Fibroblast of pulmonary artery (primary cell): ENCODE data around the gene EDNRB.
A peak's percentile ranks its signal among the peaks of the same experiment; 100 is the strongest.

Experiments
- DNase-seq: peaks from one replicate; pipeline ENCODE4 v3.0.0-alpha.2; 2010; ENCODE audit warnings: low read depth
- H3K4me3 ChIP-seq: replicated peaks from 2 replicates; pipeline ENCODE4 v1.5.1; 2011; ENCODE audit warnings: low read depth, mild to moderate bottlenecking, control low read depth, low read length, moderate library complexity
- CTCF ChIP-seq: IDR thresholded peaks from 2 replicates; pipeline ENCODE4 v1.5.1; 2011; ENCODE audit warnings: mild to moderate bottlenecking, control low read depth, low read length, inconsistent platforms; ENCODE audit errors: missing control alignments

The EDNRB gene

DNA sequence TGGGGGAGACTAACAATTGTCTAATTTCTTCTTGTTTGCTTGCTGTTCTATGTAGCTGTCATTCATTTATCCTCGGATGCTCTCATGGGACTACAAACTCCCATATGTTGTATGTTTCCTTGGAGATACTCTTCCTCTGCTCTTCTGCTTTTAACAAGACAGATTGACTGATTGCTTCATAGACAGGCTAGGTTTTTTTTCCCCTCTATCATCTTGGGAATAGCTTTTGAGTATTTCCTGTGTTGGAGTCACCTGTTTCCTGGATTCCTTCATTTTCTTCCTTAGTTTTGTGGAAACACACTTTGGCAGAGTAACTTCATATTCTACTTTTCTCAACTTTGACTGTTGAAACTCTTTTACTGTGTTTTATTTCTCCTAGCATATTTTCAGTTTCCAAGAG lies 27.6 kb downstream of the EDNRB start:
- DNase-seq: peak; percentile 24

DNA sequence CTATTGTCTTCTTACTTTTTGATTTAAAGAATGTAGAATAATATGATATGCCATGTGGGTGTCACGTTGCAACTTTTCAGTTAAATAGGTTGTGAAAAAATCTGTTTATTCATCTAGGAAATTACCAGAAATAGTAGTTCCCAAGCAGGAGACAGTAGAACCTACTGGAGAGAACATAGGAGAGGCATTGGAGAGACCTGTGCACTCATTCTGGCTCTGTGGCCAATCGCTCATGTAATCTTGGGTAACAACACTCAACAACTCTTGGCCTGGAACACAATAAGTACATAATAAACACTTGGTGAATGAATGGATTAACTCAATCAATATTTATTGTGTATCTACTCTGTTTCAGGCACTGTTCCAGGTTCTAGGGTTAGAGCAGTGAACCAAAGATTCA lies 35.3 kb downstream of the EDNRB start:
- DNase-seq: no peak
- TF ChIP-seq CTCF: no peak
- H3K4me3 ChIP-seq: no peak overlapping the region

More for the DNA sequence above, 27.6 kb downstream of the EDNRB start:
- no peak for TF ChIP-seq CTCF
- no peak overlapping the region for H3K4me3 ChIP-seq

GRCh38 chr13:77878190-77878589 lies 40.4 kb downstream of the EDNRB start:
- no peak for TF ChIP-seq CTCF
- no peak for DNase-seq

DNA sequence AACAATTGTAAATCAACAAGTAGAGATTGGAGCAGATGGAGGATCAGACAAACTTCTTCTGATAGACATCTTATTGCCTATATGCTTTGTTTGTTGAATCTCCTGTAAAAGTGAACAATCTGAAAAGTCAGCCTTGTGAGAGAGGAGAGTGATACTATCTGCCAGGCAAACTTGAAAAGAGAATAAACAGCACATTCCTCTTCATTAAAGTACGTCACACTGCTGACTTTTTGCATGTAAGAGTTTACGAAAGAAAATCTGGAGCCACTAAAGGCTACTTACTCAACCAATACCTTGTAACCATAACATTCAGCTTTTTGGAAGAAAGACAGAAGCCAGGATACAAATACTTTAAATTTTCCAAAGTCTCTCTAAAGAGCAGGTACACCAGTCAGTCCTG lies 42.5 kb downstream of the EDNRB start:
- TF ChIP-seq CTCF: no peak
- no peak overlapping the region for H3K4me3 ChIP-seq

More at GRCh38 chr13:77878190-77878589, 40.4 kb downstream of the EDNRB start:
- no peak overlapping the region for H3K4me3 ChIP-seq

DNA sequence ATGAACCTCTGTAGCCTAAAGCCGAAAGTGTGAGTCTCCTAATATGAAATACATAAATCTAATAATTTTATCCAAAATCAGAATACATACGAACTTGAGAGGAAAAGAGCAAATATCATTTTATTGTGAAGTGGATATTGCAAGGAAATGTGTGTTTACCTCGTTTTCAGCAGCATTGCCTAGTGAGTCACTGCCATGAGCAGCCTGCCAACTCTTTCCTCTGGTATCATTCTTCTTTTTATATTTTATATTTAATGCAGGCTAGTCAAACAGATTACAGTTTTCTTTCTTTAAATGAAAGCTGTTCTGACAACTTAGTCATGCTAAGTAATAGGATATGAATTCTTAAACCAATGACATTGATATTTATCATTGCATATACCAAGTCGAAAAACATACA lies 44.2 kb downstream of the EDNRB start:
- no peak for TF ChIP-seq CTCF
- no peak overlapping the region for H3K4me3 ChIP-seq
- DNase-seq: peak; percentile 65

More for the DNA sequence above, 42.5 kb downstream of the EDNRB start:
- DNase-seq: peak; percentile 20

DNA sequence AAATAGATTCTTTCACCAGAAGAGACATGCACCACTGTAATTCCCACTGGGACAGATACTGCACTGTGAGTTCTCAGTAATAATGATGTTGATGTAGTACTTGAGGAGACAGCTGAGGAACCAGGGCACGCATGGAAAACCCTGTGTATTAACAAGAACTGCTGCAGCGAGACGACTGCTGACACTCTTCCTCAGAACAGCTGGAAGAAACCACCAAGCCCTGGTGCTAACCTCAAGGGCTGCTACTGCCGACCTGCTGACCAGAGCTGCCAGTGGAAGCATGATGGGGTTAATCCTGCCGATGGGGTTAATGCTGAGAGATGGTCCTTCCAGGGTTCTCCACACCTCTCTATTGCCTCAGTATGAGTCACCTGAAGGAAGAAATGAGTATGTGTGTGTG lies 45.6 kb downstream of the EDNRB start:
- no peak overlapping the region for H3K4me3 ChIP-seq
- DNase-seq: no peak
- TF ChIP-seq CTCF: no peak

- H3K4me3 ChIP-seq: no peak overlapping the region
- DNase-seq: no peak
Measured at GRCh38 chr13:77871596-77871995, 47.0 kb downstream of the EDNRB start.

More at GRCh38 chr13:77871596-77871995, 47.0 kb downstream of the EDNRB start:
- no peak for TF ChIP-seq CTCF
